WERI-Rb-1 (cell line): ENCODE measurements around the gene UBA6.

Source experiments
- DNase-seq: peaks from one replicate; pipeline ENCODE4 v3.0.0-alpha.2; 2020
- H3K27ac ChIP-seq: fragments of 250-450 bp; sonication (Bioruptor Pico); 2 replicates; pipeline ENCODE4 v1.5.1; 2020; ENCODE audit warnings: mild to moderate bottlenecking, moderate library complexity
- H3K27me3 ChIP-seq: fragments of 250-450 bp; sonication (Bioruptor Pico); 2 replicates; pipeline ENCODE4 v1.5.1; 2021; ENCODE audit warnings: mild to moderate bottlenecking, low read depth, moderate library complexity; ENCODE audit not compliant: insufficient read depth, severe bottlenecking
- H3K36me3 ChIP-seq: fragments of 250-450 bp; sonication (Bioruptor Pico); 2 replicates; pipeline ENCODE4 v1.5.1; 2020; ENCODE audit warnings: mild to moderate bottlenecking, moderate library complexity
- H3K4me3 ChIP-seq: 2 replicates; pipeline ENCODE4 v1.5.1; 2011; ENCODE audit warnings: low read depth, mild to moderate bottlenecking, control low read depth, low read length
- H3K9me3 ChIP-seq: fragments of 250-450 bp; sonication (Bioruptor Pico); 2 replicates; pipeline ENCODE4 v1.5.1; 2021; ENCODE audit warnings: mild to moderate bottlenecking, moderate library complexity; ENCODE audit not compliant: severe bottlenecking
- TF ChIP-seq, protein P1 (sequence below): IDR thresholded peaks from 2 replicates; pipeline ENCODE4 v1.5.1; 2011; ENCODE audit warnings: low read depth, mild to moderate bottlenecking, control low read depth, inconsistent platforms, low read length

Gene UBA6

DNA sequence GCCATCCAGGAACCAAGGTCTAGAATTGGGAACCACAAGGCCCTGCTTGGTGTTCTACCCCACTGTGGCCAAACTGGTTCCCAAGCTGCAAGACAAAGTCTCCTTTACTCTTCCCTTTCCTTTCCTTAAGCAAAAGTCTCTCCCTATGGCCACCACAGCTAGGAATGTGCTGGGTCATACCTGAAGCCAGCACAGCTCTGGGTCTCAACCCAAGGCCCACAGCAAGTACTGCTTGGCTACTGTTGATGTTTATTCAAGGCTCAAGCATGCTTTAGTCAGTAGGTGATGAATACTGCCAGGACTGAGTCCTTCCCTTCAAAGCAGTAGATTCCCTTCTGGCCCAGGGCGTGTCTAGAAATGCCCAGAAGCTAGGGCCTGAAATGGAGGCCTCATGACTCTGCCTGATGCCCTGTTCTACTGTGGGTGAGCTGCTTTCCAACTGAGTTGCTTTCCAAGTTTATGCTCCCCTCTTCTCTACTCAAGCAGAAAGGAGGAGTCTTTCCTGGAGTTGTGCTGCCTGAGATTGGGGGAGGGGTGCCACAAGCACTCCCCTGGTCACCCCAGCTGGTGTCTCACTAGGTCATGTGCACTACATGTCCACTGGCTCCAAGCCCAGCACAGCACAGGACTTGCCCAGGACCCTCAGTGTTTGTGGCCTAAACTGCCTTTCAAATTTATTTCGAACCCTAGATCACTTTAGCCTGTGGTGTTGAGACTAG is 97.5 kb downstream of the UBA6 start:
- TF ChIP-seq, protein P1, sequence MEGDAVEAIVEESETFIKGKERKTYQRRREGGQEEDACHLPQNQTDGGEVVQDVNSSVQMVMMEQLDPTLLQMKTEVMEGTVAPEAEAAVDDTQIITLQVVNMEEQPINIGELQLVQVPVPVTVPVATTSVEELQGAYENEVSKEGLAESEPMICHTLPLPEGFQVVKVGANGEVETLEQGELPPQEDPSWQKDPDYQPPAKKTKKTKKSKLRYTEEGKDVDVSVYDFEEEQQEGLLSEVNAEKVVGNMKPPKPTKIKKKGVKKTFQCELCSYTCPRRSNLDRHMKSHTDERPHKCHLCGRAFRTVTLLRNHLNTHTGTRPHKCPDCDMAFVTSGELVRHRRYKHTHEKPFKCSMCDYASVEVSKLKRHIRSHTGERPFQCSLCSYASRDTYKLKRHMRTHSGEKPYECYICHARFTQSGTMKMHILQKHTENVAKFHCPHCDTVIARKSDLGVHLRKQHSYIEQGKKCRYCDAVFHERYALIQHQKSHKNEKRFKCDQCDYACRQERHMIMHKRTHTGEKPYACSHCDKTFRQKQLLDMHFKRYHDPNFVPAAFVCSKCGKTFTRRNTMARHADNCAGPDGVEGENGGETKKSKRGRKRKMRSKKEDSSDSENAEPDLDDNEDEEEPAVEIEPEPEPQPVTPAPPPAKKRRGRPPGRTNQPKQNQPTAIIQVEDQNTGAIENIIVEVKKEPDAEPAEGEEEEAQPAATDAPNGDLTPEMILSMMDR, result no peak
- Histone ChIP-seq H3K4me3 (no peak overlapping the region), H3K36me3 (no peaks in the 10 kb centered on the region), H3K9me3 (no peaks in the 10 kb centered on the region), H3K27ac (no peak overlapping the region), H3K27me3 (no peaks in the 10 kb centered on the region)
- DNase-seq, result no peak

DNA sequence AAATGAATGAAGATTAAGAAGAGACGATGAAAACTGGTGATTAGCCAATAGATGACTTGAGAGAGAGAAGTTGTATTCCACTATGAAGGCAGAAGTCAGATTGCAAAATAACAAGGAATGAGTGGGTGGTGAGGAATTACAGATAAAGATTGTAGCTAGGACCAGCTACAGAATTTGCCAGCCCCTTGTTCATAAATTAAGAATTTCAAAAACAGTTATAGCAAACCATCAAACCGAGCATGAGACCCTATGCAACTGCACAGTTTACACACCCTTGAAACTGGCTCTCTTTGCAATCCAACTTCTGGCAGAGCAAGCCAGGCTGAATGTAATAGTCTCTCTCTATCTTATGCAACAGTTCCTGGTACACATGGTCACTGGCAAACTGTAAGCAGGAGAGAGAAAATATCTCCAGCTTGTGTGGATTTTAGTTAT is 107.2 kb downstream of the UBA6 start:
- H3K4me3 ChIP-seq, result no peak overlapping the region
- no peak overlapping the region for H3K27ac ChIP-seq
- no peaks in the 10 kb centered on the region for H3K9me3 ChIP-seq
- no peak for DNase-seq
- no peaks in the 10 kb centered on the region for H3K27me3 ChIP-seq
- H3K36me3 ChIP-seq, result no peaks in the 10 kb centered on the region
- TF ChIP-seq, protein P1, result no peak

- no peaks in the 10 kb centered on the region for H3K9me3 ChIP-seq
- H3K27me3 ChIP-seq, result no peaks in the 10 kb centered on the region
- no peak overlapping the region for H3K4me3 ChIP-seq
- no peak for DNase-seq
- no peak overlapping the region for H3K27ac ChIP-seq
- H3K36me3 ChIP-seq, result no peaks in the 10 kb centered on the region
- TF ChIP-seq, protein P1, result no peak
Observed at GRCh38 chr4:67587156-67587555, 113.8 kb downstream of the UBA6 start.

DNA sequence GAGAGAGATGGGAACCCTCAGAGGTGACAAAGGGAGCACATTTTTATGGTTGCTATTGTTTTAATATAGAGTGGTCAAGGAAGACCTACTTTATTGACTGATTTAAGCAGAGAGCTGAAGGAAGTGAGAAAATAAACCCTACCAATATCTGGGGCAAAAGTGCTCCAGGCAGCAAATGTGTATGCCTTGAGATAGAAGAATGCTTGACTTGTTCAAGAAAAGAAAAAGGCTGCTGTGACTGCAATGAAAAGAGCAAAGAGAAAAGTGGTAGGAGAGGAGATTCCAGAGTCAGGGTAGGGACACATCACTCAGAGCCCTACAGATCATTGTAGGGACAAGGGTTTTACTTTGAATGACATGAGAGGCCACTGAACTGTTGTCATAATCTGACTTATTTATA is 116.5 kb downstream of the UBA6 start:
- DNase-seq, result no peak
- no peaks in the 10 kb centered on the region for H3K9me3 ChIP-seq
- no peak overlapping the region for H3K27ac ChIP-seq
- TF ChIP-seq, protein P1, result no peak
- no peaks in the 10 kb centered on the region for H3K27me3 ChIP-seq
- H3K4me3 ChIP-seq, result no peak overlapping the region
- H3K36me3 ChIP-seq, result no peaks in the 10 kb centered on the region

GRCh38 chr4:67581913-67582312 is 119.0 kb downstream of the UBA6 start:
- TF ChIP-seq, protein P1, result no peak
- H3K27ac ChIP-seq, result no peak overlapping the region
- no peak overlapping the region for H3K4me3 ChIP-seq

More at GRCh38 chr4:67581913-67582312, 119.0 kb downstream of the UBA6 start:
- no peaks in the 10 kb centered on the region for H3K36me3 ChIP-seq
- H3K9me3 ChIP-seq, result no peaks in the 10 kb centered on the region
- no peak for DNase-seq
- no peaks in the 10 kb centered on the region for H3K27me3 ChIP-seq
